Measurements from ENCODE around the gene SLC25A4.
"Not testable (repeated sequence)": the region's sequence is repeated elsewhere in the genome, so short reads cannot be mapped to it uniquely, and the experiment has no call there.

The SLC25A4 gene

GRCh38 chr4:185186769-185187168, 43.7 kb downstream of the SLC25A4 start:
- DNase-seq, result no peak

GRCh38 chr4:185189606-185190305, 46.7 kb downstream of the SLC25A4 start:
- DNase-seq, result no peak

GRCh38 chr4:185190306-185190856, 47.3 kb downstream of the SLC25A4 start:
- DNase-seq, result no peak

DNA sequence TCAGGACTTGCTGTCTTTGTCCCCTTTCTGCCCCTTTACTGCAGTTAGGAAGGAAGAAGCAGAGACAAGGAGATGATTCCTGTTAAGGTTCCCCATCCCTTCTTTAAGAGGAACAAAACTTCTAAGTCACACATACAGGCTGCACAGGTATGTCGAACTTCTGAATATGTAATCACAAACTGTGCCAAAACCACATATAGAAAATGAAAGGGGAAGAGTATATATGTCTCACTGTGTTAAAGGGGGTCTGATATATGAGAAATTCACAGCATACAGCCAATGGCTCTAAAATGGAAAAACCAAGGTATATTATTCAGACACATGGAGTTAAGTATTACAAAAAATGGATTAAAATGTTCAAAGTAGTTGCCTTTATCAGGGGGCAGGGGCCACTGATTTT, 49.0 kb downstream of the SLC25A4 start:
- no peak for DNase-seq

GRCh38 chr4:185194924-185195888, 52.1 kb downstream of the SLC25A4 start:
- no peak for DNase-seq

GRCh38 chr4:185196437-185196836, 53.4 kb downstream of the SLC25A4 start:
- no peak for DNase-seq

DNA sequence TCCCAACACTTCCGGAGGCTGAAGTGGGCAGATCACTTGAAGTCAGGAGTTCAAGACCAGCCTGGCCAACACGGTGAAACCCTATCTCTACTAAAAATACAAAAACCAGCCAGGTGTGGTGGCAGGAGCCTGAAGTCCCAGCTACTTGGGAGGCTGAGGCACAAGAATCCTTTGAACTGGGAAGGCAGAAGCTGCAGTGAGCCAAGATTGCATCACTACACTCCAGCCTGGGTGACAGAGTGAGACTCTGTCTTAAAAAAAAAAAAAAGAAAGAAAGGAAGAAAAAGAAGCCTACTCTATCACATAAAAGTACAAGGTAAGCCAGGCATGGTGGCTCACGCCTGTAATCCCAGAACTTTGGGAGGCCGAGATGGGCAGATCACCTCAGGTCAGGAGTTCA, 55.1 kb downstream of the SLC25A4 start:
- not testable (repeated sequence) for DNase-seq
